OCI-LY1 (cell line): ENCODE data around the gene DCBLD2.

Experiments
- H2AFZ ChIP-seq: fragments of 200-600 bp; sonication (generic), shearing (Covaris generic); 2 replicates; pipeline ENCODE4 v1.6.0; 2014; ENCODE audit warnings: antibody characterized with exemption, mild to moderate bottlenecking, low read length
- H3F3A ChIP-seq: fragments of 200-600 bp; sonication (generic), shearing (Covaris generic); 2 replicates; pipeline ENCODE4 v1.6.0; 2014; ENCODE audit warnings: mild to moderate bottlenecking, antibody characterized with exemption, low read length, moderate library complexity; ENCODE audit not compliant: insufficient read depth
- H3K27ac ChIP-seq: fragments of 200-600 bp; sonication (generic); 2 replicates; pipeline ENCODE4 v1.5.1; 2014; ENCODE audit warnings: low read length, mixed run types, mild to moderate bottlenecking, low read depth; ENCODE audit not compliant: poor library complexity, severe bottlenecking
- H3K27me3 ChIP-seq: fragments of 200-600 bp; sonication (generic); 2 replicates; pipeline ENCODE4 v1.6.0; 2014; ENCODE audit warnings: antibody characterized with exemption, mild to moderate bottlenecking, low read length, moderate library complexity; ENCODE audit not compliant: insufficient read depth
- H3K36me3 ChIP-seq: fragments of 200-600 bp; sonication (generic); 2 replicates; pipeline ENCODE4 v1.6.1; 2014; ENCODE audit warnings: mild to moderate bottlenecking, antibody characterized with exemption, low read length, moderate library complexity, mixed read lengths; ENCODE audit not compliant: insufficient read depth
- H3K4me1 ChIP-seq: fragments of 200-600 bp; sonication (generic); 2 replicates; pipeline ENCODE4 v1.5.1; 2014; ENCODE audit warnings: mild to moderate bottlenecking, low read length, moderate library complexity; ENCODE audit not compliant: insufficient read depth, severe bottlenecking
- H3K4me2 ChIP-seq: fragments of 200-600 bp; sonication (generic), shearing (Covaris generic); 2 replicates; pipeline ENCODE4 v1.6.1; 2014; ENCODE audit warnings: low read length
- H3K4me3 ChIP-seq: fragments of 200-600 bp; sonication (generic); 2 replicates; pipeline ENCODE4 v1.5.1; 2014; ENCODE audit warnings: low read length, low read depth, mild to moderate bottlenecking, mixed read lengths; ENCODE audit not compliant: poor library complexity, severe bottlenecking
- H3K79me2 ChIP-seq: fragments of 200-600 bp; shearing (Covaris generic); 2 replicates; pipeline ENCODE4 v1.6.1; 2016; ENCODE audit warnings: mixed run types, low read length, mixed read lengths; ENCODE audit not compliant: insufficient read depth
- H3K9ac ChIP-seq: fragments of 200-600 bp; sonication (generic), shearing (Covaris generic); 2 replicates; pipeline ENCODE4 v1.6.1; 2014; ENCODE audit warnings: mild to moderate bottlenecking, low read length, mixed read lengths
- H3K9me2 ChIP-seq: fragments of 200-600 bp; sonication (generic), shearing (Covaris generic); 2 replicates; pipeline ENCODE4 v1.6.1; 2014; ENCODE audit warnings: low read depth, mild to moderate bottlenecking, low read length, mixed read lengths
- H3K9me3 ChIP-seq: fragments of 200-600 bp; shearing (Covaris generic); 2 replicates; pipeline ENCODE4 v1.6.1; 2014; ENCODE audit warnings: low read length, mixed read lengths
- H4K20me1 ChIP-seq: fragments of 200-600 bp; sonication (generic), shearing (Covaris generic); 2 replicates; pipeline ENCODE4 v1.6.0; 2016; ENCODE audit warnings: mild to moderate bottlenecking, low read length; ENCODE audit not compliant: insufficient read depth
- CTCF ChIP-seq: fragments of 200-600 bp; sonication (generic), shearing (Covaris generic); IDR thresholded peaks from 2 replicates; pipeline ENCODE4 v1.5.1; 2017; ENCODE audit warnings: mild to moderate bottlenecking, antibody characterized with exemption, low read length, moderate library complexity, mixed read lengths
- EZH2 ChIP-seq: fragments of 200-600 bp; sonication (generic), shearing (Covaris generic); IDR thresholded peaks from 2 replicates; pipeline ENCODE4 v1.8.0; 2017; ENCODE audit warnings: borderline replicate concordance, mixed run types, mild to moderate bottlenecking, antibody characterized with exemption, low read length, moderate library complexity, mixed read lengths

Gene DCBLD2

GRCh38 chr3:98892263-98892662 lies 9.2 kb downstream of the DCBLD2 start:
- H3K79me2 ChIP-seq = no peaks in the 10 kb centered on the region
- H3K27me3 ChIP-seq = no peaks in the 10 kb centered on the region
- no peak overlapping the region for H3K4me2 ChIP-seq
- H2AFZ ChIP-seq = no peak overlapping the region
- TF ChIP-seq EZH2 (no peak), CTCF (no peak)
- H3F3A ChIP-seq = no peaks in the 10 kb centered on the region
- no peaks in the 10 kb centered on the region for H3K4me1 ChIP-seq
- H3K9me3 ChIP-seq = no peaks in the 10 kb centered on the region
- no peak overlapping the region for H3K27ac ChIP-seq
- H3K9ac ChIP-seq = no peak overlapping the region
- H3K36me3 ChIP-seq = no peaks in the 10 kb centered on the region
- H4K20me1 ChIP-seq = no peaks in the 10 kb centered on the region
- no peak overlapping the region for H3K4me3 ChIP-seq
- H3K9me2 ChIP-seq = no peaks in the 10 kb centered on the region

GRCh38 chr3:98890965-98891910 lies 10.3 kb downstream of the DCBLD2 start:
- Histone ChIP-seq H3K36me3 (no peaks in the 10 kb centered on the region), H4K20me1 (no peaks in the 10 kb centered on the region), H2AFZ (no peak overlapping the region), H3K27ac (no peak overlapping the region), H3K9ac (no peak overlapping the region), H3F3A (no peaks in the 10 kb centered on the region), H3K4me1 (no peaks in the 10 kb centered on the region), H3K9me3 (no peaks in the 10 kb centered on the region), H3K4me2 (no peak overlapping the region), H3K9me2 (no peaks in the 10 kb centered on the region), H3K27me3 (no peaks in the 10 kb centered on the region), H3K79me2 (no peaks in the 10 kb centered on the region), H3K4me3 (no peak overlapping the region)
- TF ChIP-seq CTCF = no peak
- TF ChIP-seq EZH2 = no peak

- TF ChIP-seq CTCF (no peak), EZH2 (no peak)
- H3K4me2 ChIP-seq = no peak overlapping the region
- no peak overlapping the region for H3K9ac ChIP-seq
- H3K4me3 ChIP-seq = no peak overlapping the region
- H3K9me3 ChIP-seq = no peaks in the 10 kb centered on the region
- no peaks in the 10 kb centered on the region for H4K20me1 ChIP-seq
- H2AFZ ChIP-seq = no peak overlapping the region
- no peaks in the 10 kb centered on the region for H3K4me1 ChIP-seq
- H3K27ac ChIP-seq = no peak overlapping the region
- no peaks in the 10 kb centered on the region for H3K27me3 ChIP-seq
- no peaks in the 10 kb centered on the region for H3F3A ChIP-seq
- H3K9me2 ChIP-seq = no peaks in the 10 kb centered on the region
- no peaks in the 10 kb centered on the region for H3K36me3 ChIP-seq
- no peaks in the 10 kb centered on the region for H3K79me2 ChIP-seq
Observed at GRCh38 chr3:98890181-98890835, 11.2 kb downstream of the DCBLD2 start.
